GM12801 (cell line): ENCODE results near the gene PRXL2A.

Source experiments
- TF ChIP-seq, protein P1 (sequence below): IDR thresholded peaks from one replicate; pipeline ENCODE4 v1.5.1; 2011; ENCODE audit warnings: control low read depth; ENCODE audit not compliant: insufficient read length; ENCODE audit errors: extremely low read depth

The PRXL2A gene

DNA sequence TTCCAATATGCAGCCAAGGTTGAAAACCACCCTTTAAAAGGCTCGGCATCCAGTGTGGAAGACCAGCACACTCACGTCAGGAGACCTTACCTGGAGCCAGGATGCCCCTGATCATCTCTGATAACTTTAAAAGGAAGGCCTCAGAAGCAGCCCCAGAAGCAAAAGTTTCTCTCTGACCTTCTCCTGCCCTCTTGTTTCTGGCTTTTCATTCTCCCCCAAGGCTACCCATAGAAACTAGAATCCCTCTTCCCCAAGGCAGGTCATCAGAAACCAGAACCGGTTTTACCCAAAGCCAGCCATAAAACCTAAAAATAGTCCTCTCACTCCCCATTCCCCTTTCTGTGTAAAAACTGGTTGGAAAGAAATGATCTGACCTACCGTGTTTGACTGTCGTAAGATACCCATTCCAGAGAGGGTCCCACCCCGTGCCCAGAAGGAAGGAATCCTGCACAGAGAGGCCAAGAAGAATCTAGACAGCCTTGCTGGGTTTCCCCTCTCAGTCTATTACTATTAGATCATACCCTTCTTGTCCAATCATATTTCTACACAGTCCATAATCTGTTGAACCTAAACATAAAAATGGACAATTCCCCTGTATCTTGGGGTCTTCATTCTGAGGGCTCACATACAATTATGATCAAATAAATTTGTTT lies 28.2 kb downstream of the PRXL2A start:
- TF ChIP-seq, protein P1, sequence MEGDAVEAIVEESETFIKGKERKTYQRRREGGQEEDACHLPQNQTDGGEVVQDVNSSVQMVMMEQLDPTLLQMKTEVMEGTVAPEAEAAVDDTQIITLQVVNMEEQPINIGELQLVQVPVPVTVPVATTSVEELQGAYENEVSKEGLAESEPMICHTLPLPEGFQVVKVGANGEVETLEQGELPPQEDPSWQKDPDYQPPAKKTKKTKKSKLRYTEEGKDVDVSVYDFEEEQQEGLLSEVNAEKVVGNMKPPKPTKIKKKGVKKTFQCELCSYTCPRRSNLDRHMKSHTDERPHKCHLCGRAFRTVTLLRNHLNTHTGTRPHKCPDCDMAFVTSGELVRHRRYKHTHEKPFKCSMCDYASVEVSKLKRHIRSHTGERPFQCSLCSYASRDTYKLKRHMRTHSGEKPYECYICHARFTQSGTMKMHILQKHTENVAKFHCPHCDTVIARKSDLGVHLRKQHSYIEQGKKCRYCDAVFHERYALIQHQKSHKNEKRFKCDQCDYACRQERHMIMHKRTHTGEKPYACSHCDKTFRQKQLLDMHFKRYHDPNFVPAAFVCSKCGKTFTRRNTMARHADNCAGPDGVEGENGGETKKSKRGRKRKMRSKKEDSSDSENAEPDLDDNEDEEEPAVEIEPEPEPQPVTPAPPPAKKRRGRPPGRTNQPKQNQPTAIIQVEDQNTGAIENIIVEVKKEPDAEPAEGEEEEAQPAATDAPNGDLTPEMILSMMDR, result no peak

DNA sequence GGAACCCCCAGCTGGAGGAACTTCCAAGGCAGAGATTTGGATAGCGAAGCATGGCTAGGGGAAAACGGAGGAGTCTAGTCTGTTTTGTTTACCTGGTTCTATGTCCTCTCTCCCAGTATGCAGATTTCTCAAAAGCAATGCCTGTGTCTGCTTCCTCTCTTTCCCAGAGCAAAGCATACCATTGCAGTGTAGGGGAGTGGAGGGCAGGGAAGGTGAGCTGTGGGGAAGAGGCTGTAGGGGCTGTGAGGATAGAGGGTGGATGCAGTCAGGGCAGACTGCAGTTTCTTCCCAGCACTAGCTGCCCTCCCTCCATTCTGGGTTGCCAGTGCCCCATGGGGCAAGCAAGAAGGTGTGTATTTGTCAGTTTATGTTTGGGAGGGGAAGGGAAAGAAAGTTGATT lies 28.9 kb downstream of the PRXL2A start:
- TF ChIP-seq, protein P1, result no peak

DNA sequence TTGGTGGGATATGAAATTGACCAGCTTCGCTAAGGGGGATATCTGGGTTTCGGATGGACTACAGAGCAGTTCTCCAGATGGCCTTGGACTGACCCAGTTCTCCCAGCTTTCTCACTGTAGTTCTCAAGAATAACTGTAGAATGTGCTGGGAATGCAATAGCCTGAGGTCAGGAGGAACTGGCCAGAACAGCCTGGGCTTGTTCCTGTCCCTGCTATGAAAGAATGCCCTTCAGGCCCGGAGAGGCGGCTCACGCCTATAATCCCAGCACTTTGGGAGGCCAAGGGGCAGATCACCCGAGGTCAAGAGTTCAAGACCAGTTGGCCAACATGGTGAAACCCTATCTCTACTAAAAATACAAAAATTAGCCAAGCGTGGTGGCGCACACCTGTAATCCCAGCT lies 33.5 kb downstream of the PRXL2A start:
- TF ChIP-seq, protein P1, result no peak

DNA sequence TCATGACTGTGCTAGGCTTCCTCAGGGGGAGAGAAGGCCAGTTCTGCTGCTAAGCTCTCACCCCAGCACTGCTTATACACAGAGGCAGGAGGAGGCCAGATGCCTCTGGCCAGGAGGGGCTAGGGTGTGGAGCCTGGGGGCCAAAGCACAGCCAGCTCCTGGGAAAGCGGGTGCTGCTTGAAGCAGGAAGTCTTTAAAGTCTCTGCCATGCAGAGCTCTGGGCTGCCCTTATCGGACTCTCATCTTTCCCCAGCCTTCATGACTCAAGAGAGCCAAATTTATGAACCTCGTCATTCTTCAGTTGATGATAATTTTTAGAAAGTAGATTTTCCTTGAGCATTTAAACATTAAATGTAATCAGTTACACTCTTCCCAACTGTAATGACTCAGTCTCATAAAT lies 34.5 kb downstream of the PRXL2A start:
- TF ChIP-seq, protein P1, result no peak

DNA sequence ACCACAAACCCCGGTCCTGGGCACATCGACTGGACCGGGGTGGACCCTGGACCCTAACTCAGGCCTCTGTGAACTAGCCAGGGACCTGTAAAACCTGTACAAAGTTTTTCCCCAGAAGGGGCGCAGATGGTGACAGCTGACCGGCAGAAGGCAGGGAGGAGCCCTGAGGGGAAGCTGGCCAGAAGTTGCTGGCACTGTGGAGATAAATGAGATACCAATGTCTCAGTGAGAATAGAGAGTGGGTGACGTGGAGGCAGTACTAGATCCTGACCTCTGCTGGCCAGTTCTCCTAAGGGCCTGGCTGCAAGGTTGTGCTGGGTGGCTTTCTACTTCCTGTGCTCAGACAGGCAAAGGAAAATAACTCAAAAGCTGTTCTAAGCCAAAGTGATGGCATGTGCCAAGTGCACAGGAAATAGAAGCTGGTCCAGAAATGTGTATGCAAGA lies 35.2 kb downstream of the PRXL2A start:
- TF ChIP-seq, protein P1, result no peak

DNA sequence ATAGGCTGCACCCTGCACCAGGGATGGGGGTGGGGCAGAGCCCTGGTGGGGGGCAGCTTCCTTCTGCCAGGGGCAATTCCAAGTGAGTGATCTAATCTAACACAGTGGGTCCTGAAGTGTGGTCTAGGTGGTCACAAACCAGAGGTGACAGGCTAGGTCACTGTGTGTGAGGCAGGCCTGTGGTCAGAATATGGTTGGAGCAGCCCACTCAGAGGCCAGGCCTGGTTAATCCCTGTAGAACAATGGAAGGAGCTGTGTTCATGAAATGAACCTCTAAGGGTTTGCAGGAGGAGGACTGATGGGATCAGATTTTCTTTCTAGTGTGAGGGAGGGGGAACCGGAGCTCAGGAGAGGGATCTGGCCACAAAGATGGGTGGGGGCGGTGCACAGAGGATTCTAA lies 35.8 kb downstream of the PRXL2A start:
- TF ChIP-seq, protein P1, result no peak

DNA sequence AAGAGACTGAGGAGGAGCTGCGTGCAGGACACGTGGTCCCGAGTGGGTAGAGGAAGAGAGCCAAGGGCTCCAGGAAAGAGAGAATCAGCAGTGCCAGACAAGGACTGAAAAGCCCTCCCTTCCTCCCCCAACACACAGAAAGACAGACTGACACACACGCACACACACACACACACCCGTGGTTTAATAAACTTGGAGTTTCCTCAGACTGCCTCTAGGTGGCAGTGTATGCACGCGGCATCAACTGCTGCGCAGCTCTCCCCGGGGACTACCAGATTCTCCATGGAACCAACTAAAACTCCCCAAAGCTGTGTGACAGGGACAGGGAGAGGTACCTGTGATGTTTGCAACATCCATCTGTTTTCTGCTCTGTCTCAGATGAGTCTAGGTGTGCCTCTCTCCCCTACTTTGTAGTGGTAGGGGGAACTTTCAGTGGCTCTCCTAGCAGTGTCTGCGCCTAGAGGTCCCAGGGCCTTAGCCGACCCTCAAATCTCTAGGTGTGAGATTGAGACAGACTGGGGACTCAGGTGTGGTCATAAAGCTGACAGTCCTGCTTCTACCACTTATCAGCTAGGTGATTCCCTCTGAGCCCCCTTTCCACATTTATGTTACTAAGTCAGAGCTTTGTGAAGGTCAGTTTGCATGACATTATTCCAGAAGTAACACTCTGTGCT lies 36.4 kb downstream of the PRXL2A start:
- TF ChIP-seq, protein P1, result peak; percentile 59
